Femur (tissue), 1 donor: ENCODE results near the gene ABI1.

Experiments used
- DNase-seq: peaks from one replicate; pipeline ENCODE4 v3.0.0-alpha.2; 2017

The ABI1 gene

GRCh38 chr10:26854524-26854923 lies 6.2 kb downstream of the ABI1 start:
- DNase-seq = no peak

- no peak for DNase-seq
Observed at GRCh38 chr10:26844396-26844975, 16.3 kb downstream of the ABI1 start.

GRCh38 chr10:26843736-26844135 lies 17.0 kb downstream of the ABI1 start:
- no peak for DNase-seq

GRCh38 chr10:26841733-26842317 lies 18.9 kb downstream of the ABI1 start:
- DNase-seq = no peak

GRCh38 chr10:26840938-26841732 lies 19.6 kb downstream of the ABI1 start:
- no peak for DNase-seq

- no peak for DNase-seq
Observed at GRCh38 chr10:26839966-26840627, 20.7 kb downstream of the ABI1 start.

- no peak for DNase-seq
Observed at GRCh38 chr10:26837139-26837538, 23.6 kb downstream of the ABI1 start.

- no peak for DNase-seq
Observed at GRCh38 chr10:26835025-26835424, 25.7 kb downstream of the ABI1 start.

GRCh38 chr10:26832960-26833359 lies 27.8 kb downstream of the ABI1 start:
- no peak for DNase-seq

GRCh38 chr10:26831936-26832335 lies 28.8 kb downstream of the ABI1 start:
- DNase-seq = no peak

- DNase-seq = no peak
Observed at GRCh38 chr10:26829810-26830515, 30.8 kb downstream of the ABI1 start.

- no peak for DNase-seq
Observed at GRCh38 chr10:26824015-26824690, 36.6 kb downstream of the ABI1 start.

- DNase-seq = no peak
Observed at GRCh38 chr10:26821699-26822570, 38.8 kb downstream of the ABI1 start.

GRCh38 chr10:26815500-26815899 lies 45.3 kb downstream of the ABI1 start:
- no peak for DNase-seq

- no peak for DNase-seq
Observed at GRCh38 chr10:26810435-26811026, 50.2 kb downstream of the ABI1 start.

- DNase-seq = no peak
Observed at GRCh38 chr10:26809973-26810372, 50.8 kb downstream of the ABI1 start.

- DNase-seq = no peak
Observed at GRCh38 chr10:26807532-26807931, 53.2 kb downstream of the ABI1 start.

- no peak for DNase-seq
Observed at GRCh38 chr10:26806557-26806956, 54.2 kb downstream of the ABI1 start.

- DNase-seq = no peak
Observed at GRCh38 chr10:26805567-26806245, 55.1 kb downstream of the ABI1 start.
